ENCODE measurements around the gene GIMAP7.
A peak's percentile ranks its signal among the peaks of the same experiment; 100 is the strongest.
"Not testable (repeated sequence)": the region's sequence is repeated elsewhere in the genome, so short reads cannot be mapped to it uniquely, and the experiment has no call there.

Gene GIMAP7

DNA sequence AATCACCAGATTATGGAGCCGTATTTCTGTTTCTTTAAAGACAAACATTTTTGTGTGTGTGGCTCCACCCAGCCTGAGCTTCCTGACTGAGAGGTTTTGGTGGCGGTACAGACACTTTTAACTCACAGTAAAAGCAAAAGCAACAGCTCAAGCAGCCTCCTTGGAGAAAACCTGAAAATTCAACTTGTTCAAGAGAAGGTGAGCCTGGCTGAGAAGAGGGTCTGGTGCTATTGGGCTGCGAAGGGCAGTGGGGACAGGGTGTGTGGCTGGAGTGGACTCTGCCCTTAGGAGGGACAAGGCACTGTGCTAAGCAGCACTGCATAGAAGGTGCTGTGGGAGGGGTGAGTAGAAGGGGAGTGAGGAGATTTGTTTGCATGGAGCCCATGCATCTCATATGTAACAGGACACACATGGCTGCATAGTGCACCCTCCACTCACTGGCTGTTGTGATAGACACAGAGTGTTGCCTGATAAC is at the start of gene GIMAP7:
GIMAP7 (plus strand) TSS at position 125 of the 475 bp plus-strand sequence. CDS start 5,103 bp downstream, outside the sequence.
- peak; percentile 87 for DNase-seq

DNA sequence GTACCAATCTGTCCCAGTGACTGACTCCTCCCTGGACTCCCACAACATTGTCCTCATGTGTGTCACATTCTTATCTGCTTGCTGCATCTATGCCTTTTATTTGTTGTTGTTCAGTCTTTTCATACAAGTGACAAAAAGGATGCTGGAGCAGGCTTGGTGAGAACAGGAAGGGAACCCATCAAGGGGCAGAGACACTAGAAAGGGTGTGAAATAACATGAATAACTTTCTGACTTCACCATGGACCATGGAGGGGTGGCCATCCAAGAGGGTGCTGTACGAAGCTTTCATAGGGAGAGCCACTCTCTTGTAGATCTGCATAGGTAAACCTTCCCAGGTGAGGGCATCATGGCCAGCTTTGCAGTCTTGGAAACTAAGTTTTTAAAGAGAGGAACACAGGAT is 49.7 kb upstream of the GIMAP7 start:
- DNase-seq, result no peak

DNA sequence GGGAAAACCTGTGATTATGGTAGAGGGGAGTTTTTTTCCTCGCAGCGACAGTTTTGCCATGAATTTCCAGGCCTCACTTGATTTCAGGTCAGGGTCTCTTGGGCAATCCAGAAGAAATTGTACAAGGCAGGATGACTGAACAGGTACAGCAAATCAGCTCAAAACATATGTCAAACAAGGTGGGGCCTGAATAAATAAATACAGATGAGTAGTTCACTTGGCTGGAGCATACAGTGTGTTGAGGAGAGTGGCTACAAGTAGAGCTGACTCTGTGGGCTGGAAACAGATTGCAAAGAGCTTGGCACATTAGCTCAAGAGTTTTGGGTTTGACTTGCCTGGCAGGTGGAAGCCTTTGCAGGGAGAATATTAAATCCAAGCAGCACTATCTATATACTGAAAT is 49.3 kb upstream of the GIMAP7 start:
- no peak for DNase-seq

DNA sequence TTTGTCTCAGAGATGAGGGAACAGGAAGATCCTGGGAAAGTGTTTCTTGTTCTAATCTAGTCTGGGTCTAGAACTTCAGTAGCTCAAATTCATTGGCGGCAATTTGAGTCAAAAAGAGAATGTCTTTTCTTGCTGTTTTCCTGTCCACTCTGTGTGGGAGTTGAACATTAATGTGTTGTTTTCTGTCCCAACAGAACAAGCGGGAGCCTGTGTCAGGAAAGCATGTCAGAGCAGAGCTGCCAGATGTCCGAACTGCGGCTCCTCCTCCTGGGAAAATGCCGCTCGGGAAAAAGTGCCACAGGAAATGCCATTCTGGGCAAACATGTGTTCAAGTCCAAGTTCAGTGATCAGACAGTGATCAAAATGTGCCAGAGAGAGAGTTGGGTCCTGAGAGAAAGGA is 48.2 kb upstream of the GIMAP7 start:
- no peak for DNase-seq

DNA sequence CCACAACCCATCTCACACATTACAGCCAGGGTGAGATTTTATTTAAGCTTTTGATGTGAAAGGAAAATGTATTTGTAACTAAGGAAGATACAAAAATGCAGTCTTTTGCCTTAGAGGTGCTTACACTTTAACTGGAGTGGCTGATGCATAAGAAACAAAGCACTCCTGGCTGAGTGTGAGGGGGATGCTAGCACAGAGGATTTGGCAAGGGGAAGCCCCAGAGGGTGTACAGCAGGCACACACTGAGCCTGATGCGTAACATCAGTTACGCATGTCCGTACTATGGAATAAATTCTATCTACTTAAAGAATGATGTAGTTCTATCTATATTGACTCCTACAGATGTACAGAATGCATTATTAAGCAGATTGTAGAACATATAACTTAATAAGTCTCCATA is 46.4 kb upstream of the GIMAP7 start:
- DNase-seq, result no peak

DNA sequence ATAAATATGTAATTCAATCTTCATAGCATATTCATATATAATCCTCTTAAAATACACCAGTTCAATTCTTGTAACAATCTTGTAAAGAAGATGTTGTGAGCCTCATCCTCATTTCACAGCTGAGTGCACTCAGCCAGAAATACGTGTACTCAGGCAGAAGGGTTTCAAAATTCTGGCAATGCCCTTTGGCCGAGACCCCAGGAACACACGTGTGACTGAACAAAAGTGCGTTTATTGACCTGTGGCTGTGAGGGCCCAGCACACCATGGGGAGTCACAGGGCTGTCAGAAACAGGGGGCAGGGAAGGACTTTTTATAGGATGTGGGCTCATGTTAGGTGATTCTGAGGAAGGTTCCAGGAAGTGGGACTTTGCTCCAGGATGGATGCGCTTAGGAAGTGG is 42.8 kb upstream of the GIMAP7 start:
- no peak for DNase-seq

DNA sequence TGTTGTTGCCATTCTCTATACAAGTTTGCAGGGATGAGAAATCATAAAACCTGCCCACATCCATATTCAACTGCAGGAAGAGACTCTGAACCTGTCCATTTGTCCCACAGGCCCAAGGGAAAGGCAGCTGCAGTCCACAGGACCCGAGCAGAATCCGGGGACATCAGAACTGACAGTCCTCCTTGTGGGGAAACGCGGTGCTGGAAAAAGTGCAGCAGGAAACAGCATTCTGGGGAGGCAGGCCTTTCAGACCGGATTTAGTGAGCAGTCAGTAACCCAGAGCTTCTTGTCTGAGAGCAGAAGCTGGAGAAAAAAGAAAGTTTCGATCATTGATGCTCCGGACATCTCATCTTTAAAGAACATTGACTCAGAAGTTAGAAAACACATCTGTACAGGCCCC is 40.8 kb upstream of the GIMAP7 start:
- DNase-seq, result no peak

DNA sequence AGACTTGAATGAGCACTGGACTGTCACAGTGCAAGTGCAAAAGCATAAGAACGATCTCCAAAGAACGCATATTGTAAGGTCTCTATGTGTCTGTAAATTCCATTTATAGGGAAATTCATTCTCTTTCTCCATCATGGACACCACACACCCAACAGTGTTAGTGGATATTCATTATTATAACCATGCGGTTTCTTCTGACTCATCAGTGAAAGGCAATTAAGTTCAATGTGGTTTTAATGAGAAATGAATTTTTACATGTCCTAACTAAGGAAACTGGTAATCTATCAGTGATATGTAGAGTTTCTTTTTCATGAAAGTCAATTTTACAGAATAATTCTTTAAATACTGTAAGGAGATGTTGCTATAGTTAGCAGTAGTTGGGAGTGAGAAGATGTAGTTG is 38.4 kb upstream of the GIMAP7 start:
- DNase-seq, result no peak

DNA sequence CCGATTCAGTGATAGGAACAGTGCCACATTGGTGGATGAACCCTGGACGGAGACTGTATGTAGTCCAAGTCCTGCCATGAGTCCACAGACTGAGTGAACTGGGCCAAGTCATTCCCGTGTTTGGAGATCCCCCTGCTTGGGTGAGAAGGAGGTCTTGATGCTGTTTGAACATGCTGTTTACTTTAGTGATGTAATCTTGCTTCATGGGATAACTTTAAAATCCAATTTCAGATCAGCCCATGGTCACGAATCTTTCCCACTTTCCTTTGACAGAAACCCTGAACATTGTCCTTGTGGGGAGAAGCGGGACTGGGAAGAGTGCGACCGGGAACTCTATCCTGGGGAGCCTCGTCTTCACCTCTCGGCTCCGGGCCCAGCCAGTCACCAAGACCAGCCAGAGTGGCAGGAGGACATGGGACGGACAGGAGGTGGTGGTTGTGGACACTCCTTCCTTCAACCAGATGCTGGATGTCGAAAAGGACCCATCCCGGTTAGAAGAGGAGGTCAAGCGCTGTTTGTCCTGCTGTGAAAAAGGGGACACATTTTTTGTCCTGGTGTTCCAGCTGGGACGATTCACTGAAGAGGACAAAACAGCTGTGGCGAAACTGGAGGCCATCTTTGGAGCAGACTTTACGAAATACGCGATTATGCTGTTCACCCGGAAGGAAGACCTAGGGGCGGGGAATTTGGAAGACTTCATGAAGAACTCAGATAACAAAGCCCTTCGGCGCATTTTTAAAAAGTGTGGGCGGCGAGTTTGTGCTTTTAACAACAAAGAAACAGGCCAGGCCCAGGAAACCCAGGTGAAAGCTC is 37.6 kb upstream of the GIMAP7 start:
- DNase-seq, result no peak

DNA sequence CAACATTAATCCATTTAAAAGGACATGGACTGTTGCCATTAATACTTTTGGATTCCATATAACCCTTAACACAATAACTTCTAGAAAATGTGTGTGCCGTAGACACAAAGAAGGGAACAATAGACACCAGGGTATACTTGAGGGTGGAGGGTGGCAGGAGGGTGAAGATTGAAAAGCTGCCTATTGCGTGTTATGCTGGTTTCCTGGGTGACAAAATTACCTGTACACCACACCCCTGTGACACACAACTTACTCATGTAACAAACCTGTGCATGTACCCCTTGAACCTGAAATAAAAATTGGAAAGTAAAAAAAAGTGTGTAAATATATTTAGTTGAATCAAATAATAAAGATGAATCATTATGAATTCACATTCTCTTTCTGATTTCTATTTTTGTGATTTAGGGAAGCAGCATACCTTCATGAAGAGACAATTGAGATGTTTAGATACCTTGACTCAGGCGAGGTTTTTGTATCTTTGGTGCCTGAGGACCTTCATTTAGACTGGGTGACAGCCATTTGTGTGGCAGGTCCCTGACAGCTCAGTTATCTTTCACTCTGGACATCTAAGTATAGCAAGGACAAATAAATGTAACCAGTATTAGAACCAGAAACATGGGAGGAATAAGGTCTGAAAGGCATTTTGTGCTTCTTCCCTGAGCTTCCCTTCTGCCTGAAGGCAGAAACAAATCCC is 35.5 kb upstream of the GIMAP7 start:
- DNase-seq, result no peak

DNA sequence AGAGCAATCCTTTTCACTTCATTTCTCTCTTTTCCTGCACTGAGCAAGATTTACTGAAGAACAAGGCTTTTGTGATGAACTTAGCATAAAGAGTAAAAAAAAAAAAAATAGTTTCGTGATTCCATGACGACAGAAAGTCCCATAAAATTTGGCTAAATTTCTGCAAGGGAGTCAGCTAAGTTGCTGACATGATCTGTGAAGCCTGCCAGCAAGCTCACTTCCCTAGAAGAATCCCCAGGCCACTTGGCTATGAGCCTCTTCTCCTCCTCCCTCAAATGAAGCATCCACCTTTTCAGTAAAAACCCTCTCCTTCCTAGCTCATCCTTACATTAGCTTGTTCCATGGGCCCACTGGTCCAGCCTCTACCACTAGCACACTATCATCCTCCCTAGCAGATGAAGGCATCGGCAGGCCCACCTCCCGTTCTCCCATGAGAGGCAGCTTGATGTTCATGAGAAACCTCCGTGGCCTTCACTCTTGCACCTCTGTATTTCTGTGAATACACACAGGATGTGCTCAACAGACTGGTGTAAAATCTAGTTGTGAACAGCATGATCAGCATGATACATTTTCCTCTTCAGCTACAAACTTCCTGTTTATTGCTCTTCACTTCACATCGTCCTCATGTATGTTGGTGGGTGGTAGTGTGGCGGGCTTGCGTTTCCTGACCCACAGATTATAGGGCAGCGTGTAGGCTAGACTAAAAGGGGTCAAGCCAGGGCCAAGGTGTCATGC is 33.3 kb upstream of the GIMAP7 start:
- DNase-seq, result peak; percentile 80

DNA sequence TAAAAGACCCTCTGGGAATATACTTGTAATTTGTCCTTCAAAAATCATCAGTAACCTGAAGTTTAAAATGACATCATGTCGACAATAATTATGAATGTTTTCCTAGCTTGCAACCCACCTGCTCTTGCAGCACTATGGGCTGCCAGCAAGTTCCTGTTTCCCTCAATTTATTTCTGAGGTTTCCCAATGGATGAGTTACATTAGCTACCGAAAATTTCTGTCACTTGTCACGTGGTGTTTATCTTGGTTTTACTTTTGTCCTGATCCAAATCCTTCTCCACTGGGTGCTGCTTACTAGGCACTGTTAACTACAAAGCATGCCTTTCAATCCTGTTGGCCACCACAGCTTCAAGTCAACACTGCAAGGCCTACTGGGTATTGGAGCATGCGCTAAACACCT is 32.8 kb upstream of the GIMAP7 start:
- DNase-seq, result no peak

DNA sequence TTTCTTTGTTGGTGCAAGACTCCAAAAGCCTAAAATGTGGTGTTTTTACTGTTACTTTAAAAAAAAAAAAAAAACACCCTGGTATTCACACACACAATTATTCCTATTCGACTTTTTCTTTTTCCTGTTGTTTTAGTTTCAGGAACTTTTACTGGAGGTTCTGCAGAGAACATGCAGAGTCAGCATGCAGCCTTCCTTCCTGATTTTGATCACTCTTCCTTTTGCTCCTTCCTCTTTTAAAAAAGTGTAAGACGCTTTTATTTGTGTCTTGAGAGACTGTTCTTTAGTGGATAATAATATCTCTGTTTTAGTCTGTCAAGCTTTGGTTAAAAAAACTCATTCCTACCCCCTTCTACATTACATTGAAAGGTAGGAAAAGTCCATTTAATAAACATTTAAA is 31.2 kb upstream of the GIMAP7 start:
- DNase-seq, result not testable (repeated sequence)

DNA sequence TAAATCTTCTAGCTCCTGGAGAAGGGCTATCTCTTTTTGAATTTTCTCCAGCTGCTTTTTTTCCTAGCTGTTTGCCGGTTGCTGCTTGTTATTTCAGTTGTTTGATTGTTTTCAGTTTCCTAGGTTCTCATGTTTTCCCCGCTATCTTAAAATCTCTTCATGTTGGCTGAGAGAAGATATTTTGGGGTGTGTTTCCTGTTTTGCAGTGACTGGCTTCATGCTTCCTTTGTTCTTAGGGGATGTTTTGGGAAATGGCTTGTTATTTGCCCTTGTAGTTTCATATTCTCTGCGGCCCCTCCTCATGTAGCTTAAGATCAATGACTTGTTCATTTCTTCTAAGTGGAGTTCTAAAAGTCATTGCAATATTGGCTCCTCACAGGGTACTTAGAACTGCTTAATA is 30.6 kb upstream of the GIMAP7 start:
- not testable (repeated sequence) for DNase-seq

DNA sequence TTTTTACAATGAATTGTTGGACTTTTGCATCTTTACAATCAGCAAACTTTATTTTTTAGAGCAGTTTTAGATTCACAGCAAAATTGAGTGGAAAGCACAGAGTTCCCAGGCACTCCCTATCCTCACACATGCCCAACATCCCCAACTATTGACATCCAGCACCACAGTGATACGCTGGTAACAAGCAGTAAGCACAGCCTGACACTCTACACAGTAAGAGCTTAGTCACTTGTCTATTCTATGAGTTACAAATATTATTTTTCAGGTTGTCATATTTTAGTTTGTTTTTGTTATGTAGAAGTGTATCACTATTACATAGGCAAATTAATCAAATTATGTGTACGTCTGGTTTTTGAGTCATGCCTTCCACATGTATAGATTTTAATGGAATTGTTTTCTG is 27.0 kb upstream of the GIMAP7 start:
- no peak for DNase-seq

DNA sequence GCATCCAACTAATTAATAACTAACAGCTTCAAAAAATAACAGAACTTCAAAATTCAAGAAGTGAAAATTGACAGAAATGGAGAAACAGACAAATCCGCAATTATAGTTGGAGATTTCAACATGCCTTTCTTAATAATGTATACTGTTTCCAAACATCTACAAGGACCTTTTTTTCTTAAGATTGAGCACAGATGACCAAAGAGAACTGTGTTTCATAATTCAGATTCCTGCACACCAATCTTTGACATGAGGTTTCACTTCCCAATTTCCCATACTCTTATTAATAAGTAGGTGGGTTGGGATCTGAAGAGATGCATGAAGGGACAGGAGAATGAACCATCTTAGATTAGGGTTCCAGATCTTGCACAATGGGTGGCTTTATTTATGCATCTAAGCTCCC is 24.9 kb upstream of the GIMAP7 start:
- no peak for DNase-seq

DNA sequence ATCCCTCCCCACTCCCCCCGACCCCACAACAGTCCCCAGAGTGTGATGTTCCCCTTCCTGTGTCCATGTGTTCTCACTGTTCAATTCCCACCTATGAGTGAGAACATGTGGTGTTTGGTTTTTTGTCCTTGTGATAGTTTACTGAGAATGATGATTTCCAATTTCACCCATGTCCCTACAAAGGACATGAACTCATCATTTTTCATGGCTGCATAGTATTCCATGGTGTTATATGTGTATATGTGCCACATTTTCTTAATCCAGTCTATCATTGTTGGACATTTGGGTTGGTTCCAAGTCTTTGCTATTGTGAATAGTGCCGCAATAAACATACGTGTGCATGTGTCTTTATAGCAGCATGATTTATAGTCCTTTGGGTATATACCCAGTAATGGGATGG is 21.2 kb upstream of the GIMAP7 start:
- DNase-seq, result not testable (repeated sequence)

DNA sequence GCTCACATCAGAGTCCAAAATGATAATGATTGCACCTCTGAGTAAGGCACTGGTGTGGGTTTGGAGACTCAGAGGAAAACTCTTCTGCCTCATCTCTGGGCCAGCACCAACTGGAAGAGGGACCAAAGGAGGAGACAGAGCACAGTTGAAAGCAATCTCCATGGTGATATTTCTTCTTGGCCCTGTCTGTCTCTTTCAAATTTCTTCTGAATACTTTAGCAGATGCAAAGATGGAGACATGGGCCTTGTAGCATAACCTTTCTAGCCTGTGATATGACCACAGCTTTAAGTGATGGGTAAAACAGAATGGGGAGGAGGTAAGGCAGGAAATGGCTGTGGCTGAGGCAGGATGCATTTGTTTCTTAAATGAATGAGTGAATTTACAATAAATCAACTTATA is 12.2 kb upstream of the GIMAP7 start:
- DNase-seq, result no peak

DNA sequence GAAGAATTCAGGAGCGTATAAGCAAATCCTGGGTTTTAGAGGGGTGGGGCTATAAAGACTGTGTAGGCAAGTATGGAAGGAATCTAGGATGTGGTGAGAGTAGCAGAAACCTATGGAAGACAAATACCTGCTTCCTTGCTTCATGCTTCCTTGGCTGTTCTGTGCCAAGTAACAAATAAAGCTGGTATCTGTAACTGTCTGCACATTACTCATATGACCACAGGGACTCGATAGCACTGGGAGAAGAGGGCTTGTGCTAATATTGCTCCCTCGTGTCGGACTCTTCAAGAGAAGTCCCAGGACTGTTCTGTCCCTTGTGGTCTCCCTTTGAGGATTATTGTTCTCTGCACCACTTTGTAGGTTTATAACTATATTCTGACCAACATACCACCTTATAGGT is 11.5 kb upstream of the GIMAP7 start:
- no peak for DNase-seq

DNA sequence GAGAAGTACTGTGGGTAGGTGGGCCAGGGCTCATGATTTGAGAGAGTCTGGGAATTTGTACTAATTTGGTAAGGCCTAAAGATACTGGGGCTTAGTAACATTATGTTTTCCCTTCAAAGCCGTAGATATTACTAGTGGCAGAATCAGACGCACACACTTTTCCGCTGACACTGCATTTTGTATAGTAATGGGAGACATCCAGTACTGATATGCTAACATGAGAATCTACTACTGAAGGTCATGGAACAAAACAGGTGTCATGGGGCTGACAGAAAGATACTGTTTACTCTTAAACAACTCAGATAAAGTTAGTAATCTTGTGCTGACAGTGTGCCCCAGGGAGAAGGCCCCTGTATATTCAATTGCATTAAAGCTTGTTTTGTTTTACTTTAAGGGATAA is 11.1 kb upstream of the GIMAP7 start:
- DNase-seq, result no peak

DNA sequence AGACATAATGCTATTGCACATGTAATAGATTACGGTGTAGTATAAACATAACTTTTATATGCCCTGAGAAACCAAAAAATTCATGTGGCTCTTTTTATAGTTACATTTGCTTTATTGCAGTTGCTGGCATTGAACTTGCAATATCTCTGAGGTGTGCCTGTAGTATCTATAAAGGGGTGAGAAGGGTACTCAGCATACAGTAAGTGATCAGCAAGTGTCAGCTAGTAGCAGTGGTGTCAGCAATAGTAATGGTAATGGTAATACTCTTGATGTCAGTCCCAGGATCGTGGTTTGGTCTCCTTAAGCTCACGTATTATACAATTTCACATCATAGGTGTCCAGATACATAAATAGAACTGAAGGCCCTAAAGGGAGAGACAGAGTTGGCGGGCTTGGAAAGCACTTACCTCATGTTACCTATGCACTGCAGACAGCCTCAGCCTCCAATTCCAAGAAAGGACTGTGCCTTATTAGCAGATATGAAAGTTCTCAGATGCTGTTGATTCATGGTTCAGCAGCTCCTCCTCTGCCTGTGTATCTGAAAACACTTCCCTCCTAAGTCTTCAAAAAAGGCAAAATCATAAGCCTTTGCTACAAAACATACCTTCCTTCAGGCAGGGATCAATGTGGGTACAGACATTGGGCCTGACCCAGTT is 6.6 kb upstream of the GIMAP7 start:
- peak; percentile 57 for DNase-seq

DNA sequence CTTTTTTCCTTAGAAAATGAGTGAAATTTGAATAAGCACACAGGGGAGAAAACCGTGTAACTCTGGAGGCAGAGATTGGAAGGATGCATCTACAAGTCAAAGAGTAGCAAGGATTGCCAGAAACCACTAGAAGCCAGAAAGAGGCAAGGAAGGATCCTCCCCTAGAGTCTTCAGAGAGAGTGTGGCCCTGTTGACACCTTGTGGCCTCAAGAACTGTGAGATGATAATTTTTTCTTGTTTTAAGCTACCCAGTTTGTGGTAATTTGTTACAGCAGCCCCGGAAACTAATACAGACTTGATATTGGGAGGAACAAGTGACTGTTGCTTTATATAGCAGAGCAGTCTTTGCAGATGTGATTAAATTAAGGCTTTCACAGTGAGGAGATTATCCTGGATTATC is 3.6 kb upstream of the GIMAP7 start:
- no peak for DNase-seq

DNA sequence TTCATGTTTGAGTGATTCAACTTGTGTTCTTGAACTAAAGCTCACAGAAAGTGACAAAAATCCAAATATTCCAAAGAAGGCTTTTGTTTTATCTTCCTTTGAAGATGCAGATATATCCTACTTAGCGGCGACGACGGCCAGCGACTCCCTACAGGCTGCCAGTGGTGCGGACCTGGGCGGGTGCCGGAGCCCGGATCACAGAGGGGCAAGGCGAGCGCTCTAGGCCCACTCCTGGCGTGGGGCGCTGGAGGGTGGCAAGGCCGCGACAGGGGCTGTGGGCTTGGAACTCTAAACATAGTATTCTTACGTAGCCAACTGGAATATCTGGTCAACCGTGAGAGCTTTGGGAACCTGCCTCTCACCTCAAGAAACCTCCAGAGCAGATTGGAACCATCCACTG is 914 bp upstream of the GIMAP7 start:
- no peak for DNase-seq
